Breast epithelium (tissue), 3 donors: ENCODE results near the gene C3orf70.

Experiments used
- CTCF ChIP-seq, 3 donors: fragments of 450-650 bp; IDR thresholded peaks; one replicate each; pipeline ENCODE4 v1.5.1; 2016 to 2017; ENCODE audit warnings: antibody characterized with exemption in 3 of 3, mild to moderate bottlenecking in 3 of 3, moderate library complexity in 3 of 3
- POLR2A ChIP-seq: fragments of 450-650 bp; IDR thresholded peaks from one replicate; pipeline ENCODE4 v1.6.1; 2016; ENCODE audit warnings: antibody characterized with exemption, mild to moderate bottlenecking, moderate library complexity
- POLR2AphosphoS5 ChIP-seq, 3 donors: sonication (generic); formaldehyde crosslinking; IDR thresholded peaks; one replicate each; pipeline ENCODE4 v1.6.1; 2017; ENCODE audit warnings: antibody characterized with exemption in 3 of 3

GRCh38 chr3:185075547-185075946, 77.3 kb downstream of the C3orf70 start:
- TF ChIP-seq POLR2AphosphoS5 (IDR thresholded peaks at IDR 0.05) (no peak), CTCF (IDR thresholded peaks at IDR 0.05) (no peak), POLR2A (no peak)
